GM10248 (cell line): Measurements from ENCODE around the gene BAIAP3.

Source experiments
- CTCF ChIA-PET: fragments of 300-600 bp; sonication (Branson Sonifier 250); formaldehyde crosslinking; extraction: SDS; loops from one replicate; lab custom pipeline; 2021; ENCODE audit warnings: antibody characterized with exemption; lab: Yijun Ruan, JAX
- POLR2A ChIA-PET: fragments of 350-650 bp; sonication (Branson Sonifier 250); formaldehyde crosslinking; extraction: SDS; loops from one replicate; lab custom pipeline; 2020; ENCODE audit warnings: antibody characterized with exemption; lab: Yijun Ruan, JAX
- DNase-seq: peaks from one replicate; pipeline ENCODE4 v3.0.0; 2012; ENCODE audit errors: extremely low spot score
- TF ChIP-seq, protein P1 (sequence below): IDR thresholded peaks from 2 replicates; pipeline ENCODE4 v1.5.1; 2012; ENCODE audit warnings: mild to moderate bottlenecking, low read depth; ENCODE audit errors: extremely low read depth, missing control alignments, control extremely low read depth

Gene BAIAP3

DNA sequence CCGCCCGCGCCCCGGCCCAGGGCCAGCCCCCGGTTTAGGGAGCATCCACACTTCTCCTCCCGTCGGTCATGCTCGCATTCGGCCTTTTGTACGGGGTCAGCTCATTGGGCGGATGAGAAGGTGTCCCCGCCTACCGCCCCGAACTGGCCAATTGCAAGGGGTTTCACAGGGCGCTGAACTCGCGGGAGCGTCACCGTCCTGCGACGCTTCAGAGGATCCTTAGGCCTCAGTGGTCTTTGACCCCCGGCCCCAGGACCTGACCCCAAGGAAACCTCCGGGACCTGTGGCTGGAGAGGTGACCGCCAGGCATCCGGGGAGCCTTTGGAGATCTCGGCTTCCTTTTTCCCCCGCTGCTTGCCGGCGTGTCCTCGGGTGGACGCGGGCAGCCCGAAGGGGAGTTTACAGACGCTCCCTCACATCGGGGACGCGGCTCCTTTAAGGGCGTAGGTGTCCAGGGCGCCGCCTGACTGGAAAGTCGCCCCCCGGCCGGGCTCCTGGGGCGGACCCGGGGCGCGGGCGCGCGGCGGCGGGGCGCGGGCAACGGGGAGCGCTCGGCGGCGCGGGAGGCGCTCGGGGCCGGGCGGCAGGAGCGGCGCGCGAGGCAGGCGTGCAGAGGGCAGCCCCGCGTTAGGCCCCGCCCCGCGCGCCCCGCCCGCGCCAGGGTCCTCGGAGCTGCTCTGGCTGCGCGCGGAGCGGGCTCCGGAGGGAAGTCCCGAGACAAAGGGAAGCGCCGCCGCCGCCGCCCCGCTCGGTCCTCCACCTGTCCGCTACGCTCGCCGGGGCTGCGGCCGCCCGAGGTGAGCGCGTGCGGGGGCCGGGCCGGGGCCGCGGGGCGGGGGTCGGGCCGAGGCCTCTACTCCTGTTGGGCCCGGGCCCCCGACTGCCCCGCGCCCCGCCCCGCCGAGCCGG, 24.2 kb upstream of the BAIAP3 start, which contains the start of gene UBE2I:
TSS of gene UBE2I (plus strand) at position 660 of the 909 bp plus-strand sequence. CDS start 4,395 bp downstream, outside the sequence.
- ChIA-PET CTCF (interaction anchor here (1.0 to 1.2 kb wide), 2 partner anchors 8 to 37 kb away, joined by 3 read pairs; no protein-coding TSS in a partner anchor), POLR2A (interaction anchor here (0.6 kb wide), 1 partner anchor 671 kb away, joined by 3 read pairs; no protein-coding TSS in a partner anchor)
- TF ChIP-seq, protein P1, sequence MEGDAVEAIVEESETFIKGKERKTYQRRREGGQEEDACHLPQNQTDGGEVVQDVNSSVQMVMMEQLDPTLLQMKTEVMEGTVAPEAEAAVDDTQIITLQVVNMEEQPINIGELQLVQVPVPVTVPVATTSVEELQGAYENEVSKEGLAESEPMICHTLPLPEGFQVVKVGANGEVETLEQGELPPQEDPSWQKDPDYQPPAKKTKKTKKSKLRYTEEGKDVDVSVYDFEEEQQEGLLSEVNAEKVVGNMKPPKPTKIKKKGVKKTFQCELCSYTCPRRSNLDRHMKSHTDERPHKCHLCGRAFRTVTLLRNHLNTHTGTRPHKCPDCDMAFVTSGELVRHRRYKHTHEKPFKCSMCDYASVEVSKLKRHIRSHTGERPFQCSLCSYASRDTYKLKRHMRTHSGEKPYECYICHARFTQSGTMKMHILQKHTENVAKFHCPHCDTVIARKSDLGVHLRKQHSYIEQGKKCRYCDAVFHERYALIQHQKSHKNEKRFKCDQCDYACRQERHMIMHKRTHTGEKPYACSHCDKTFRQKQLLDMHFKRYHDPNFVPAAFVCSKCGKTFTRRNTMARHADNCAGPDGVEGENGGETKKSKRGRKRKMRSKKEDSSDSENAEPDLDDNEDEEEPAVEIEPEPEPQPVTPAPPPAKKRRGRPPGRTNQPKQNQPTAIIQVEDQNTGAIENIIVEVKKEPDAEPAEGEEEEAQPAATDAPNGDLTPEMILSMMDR, result no peak
- peak; percentile 94 for DNase-seq

DNA sequence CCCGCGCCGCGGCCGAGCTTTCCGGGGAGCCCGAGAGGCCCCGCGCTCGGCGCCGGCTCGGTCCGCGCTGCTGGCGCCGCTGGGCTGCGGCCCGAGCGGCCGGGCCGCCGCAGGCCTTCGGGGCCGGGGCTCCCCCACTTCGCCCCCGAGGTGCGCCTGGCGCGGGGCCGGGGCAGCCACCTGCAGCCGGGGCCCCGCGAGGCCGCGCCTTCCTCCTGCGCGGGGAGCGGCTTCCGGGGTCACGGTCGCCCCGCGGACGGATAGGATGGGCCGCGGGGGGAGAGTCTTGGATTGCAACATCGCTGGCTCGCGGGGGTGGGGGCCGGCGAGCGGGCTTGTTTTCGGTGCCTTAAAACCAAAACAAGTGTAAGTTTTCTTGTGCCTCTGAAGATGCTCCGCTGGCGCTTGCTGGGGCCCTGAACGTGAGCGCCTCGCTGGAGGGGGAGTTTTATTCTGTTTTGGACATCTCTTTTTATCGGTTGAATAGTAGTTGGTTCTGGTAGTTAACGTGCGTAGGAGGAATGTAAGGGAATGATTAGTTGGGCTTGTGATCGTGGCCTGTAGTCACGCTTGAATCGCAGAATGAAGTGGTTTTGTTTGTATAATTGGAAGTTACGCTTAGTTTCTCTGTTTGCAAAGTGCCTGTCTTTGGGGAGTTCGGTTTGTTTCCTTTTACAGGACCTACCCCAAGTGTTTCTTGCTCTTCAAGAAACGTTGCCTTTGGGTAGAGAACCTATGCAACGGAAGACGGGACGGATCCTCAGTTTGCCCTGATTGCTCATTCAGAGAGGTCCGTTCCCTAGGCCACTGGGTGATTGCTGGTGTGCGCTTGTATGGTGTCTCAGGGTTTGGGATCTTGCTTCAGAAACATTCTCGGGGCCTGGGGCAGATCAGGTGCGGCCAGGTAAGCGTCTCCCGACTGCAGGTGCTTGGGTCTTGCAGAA, 23.3 kb upstream of the BAIAP3 start:
- ChIA-PET CTCF (interaction anchor here (1.0 kb wide), 1 partner anchor 9 kb away, joined by 3 read pairs; no protein-coding TSS in a partner anchor), POLR2A (no interaction called here)
- TF ChIP-seq, protein P1, result no peak
- no peak for DNase-seq

DNA sequence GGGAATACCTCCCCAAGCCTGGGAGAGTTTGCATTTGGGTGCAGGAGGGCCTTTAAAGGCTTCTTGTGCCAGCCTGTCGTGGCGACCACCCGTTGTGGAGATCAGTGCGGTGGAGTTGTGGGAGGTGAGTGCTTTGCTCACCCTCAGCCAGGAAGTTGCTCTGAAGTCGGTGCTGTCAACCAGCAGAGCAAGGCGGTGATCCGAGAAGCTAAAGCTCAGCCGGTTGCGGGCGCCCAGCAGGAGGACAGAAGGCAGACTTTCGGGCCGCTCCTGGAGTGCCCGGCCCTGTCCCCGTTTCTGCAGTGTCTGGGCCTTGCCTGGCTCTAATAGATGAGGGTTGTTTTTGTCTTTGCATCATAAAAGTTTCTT, 22.6 kb upstream of the BAIAP3 start:
- no peak for DNase-seq
- POLR2A ChIA-PET, result no interaction called here
- CTCF ChIA-PET, result no interaction called here

DNA sequence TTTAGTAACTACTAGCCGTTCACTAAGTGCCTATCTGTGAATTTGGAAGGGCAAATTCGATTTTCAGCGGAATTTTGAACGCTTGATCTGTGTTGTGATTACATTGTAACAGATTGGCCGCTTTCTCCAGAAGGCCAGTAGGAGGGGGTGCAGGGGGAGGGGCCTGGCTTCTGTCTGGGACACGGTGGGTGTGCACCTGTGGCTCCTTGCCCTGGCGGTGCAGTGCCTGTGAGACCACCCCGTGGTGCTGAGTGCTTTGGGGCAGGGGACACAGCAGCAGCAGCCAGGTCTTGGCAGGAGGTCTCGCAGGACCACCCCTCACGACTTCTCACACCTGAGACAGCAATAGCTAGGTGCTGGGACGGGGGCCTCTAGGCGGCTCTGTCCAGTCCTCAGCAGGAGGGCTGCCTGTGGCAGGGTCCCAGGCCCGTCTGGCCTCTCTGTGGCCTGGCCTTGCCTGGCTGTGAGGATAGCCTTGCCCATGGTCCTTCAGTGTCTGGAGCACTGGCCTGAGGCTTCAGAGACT, 22.2 kb upstream of the BAIAP3 start:
- TF ChIP-seq, protein P1, result no peak
- no peak for DNase-seq
- POLR2A ChIA-PET, result no interaction called here
- CTCF ChIA-PET, result no interaction called here

More for the DNA sequence above, 22.6 kb upstream of the BAIAP3 start:
- TF ChIP-seq, protein P1, result no peak

DNA sequence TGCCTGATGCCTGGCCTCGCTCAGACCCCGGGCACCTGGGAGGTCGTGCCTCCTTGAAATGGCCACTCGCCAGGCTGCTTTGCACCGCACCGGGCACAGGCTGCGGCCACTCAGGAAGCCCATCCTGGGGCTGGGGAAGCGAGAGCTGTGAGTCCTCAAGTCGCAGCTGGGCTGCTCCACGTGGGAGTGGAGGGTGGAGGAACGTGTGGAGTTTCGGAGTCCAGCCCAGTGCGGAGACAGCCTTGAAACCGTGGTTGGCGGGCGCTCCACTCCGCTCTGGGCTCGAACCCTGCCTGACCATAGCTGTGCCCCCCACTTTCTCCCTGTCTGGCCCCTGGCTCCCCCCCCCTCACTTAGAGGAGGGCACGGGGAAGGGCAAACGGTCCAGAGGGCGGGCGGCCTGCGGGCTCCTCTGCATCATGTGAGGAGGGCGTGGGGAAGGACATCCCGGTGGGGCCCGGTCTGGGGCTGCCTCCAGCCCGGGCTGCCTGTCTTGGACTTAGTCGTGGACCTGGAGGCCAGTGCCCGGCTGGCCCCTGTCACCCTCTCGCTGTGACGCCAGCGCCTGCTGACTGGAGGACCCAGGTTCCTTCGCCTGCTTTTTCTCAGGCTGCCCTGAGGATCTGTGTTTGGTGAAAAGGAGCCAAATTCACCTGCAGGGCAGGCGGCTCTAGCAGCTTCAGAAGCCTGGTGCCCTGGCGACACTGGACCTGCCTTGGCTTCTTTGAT, 21.5 kb upstream of the BAIAP3 start:
- DNase-seq, result no peak
- POLR2A ChIA-PET, result interaction anchor here (0.5 kb wide), 1 partner anchor 60 kb away, joined by 3 read pairs; no protein-coding TSS in a partner anchor
- TF ChIP-seq, protein P1, result no peak
- CTCF ChIA-PET, result interaction anchor here (0.7 to 2.0 kb wide), 3 partner anchors 19 to 51 kb away, joined by 3 to 7 read pairs (median 3); no protein-coding TSS in a partner anchor
